Effector memory CD4-positive, alpha-beta T cell (primary cell): ENCODE results near the gene PLXND1.
"Not testable (repeated sequence)": the region's sequence is repeated elsewhere in the genome, so short reads cannot be mapped to it uniquely, and the experiment has no call there.

Experiments
- DNase-seq, 3 donors: peaks; one replicate each; pipeline ENCODE4 v3.0.0-alpha.2; 2020
- H3K27ac ChIP-seq: 2 replicates; pipeline ENCODE4 v1.7.0; 2013; ENCODE audit warnings: mild to moderate bottlenecking, low read length, moderate library complexity; ENCODE audit not compliant: insufficient read depth, poor library complexity, severe bottlenecking
- H3K27me3 ChIP-seq: replicated peaks from 2 replicates; pipeline ENCODE4 v1.7.0; 2013; ENCODE audit warnings: mild to moderate bottlenecking, low read length; ENCODE audit not compliant: insufficient read depth, control insufficient read depth, poor library complexity, severe bottlenecking
- H3K36me3 ChIP-seq: 2 replicates; pipeline ENCODE4 v1.7.0; 2013; ENCODE audit warnings: mild to moderate bottlenecking, low read length, moderate library complexity; ENCODE audit not compliant: control insufficient read depth, insufficient read depth
- H3K4me1 ChIP-seq: 2 replicates; pipeline ENCODE4 v1.7.0; 2013; ENCODE audit warnings: low read length, mild to moderate bottlenecking; ENCODE audit not compliant: control insufficient read depth, insufficient read depth, poor library complexity, severe bottlenecking
- H3K4me3 ChIP-seq: 2 replicates; pipeline ENCODE4 v1.7.0; 2013; ENCODE audit warnings: low read length, low read depth, mild to moderate bottlenecking; ENCODE audit not compliant: insufficient read depth, poor library complexity, severe bottlenecking
- H3K9me3 ChIP-seq: 2 replicates; pipeline ENCODE4 v1.7.0; 2013; ENCODE audit warnings: mild to moderate bottlenecking, low read length, moderate library complexity; ENCODE audit not compliant: control insufficient read depth

PLXND1 gene

GRCh38 chr3:129524081-129524480 is 82.4 kb downstream of the PLXND1 start:
- no peak for DNase-seq
- Histone ChIP-seq H3K27me3 (no peaks in the 10 kb centered on the region), H3K4me1 (no peaks in the 10 kb centered on the region), H3K27ac (no peak overlapping the region), H3K4me3 (no peak overlapping the region), H3K36me3 (no peaks in the 10 kb centered on the region), H3K9me3 (no peaks in the 10 kb centered on the region)

GRCh38 chr3:129522953-129523352 is 83.5 kb downstream of the PLXND1 start:
- no peak for DNase-seq
- Histone ChIP-seq H3K36me3 (no peaks in the 10 kb centered on the region), H3K27me3 (no peaks in the 10 kb centered on the region), H3K4me1 (no peaks in the 10 kb centered on the region), H3K27ac (no peak overlapping the region), H3K9me3 (no peaks in the 10 kb centered on the region), H3K4me3 (no peak overlapping the region)

GRCh38 chr3:129521611-129522010 is 84.9 kb downstream of the PLXND1 start:
- Histone ChIP-seq H3K36me3 (no peaks in the 10 kb centered on the region), H3K27me3 (no peaks in the 10 kb centered on the region), H3K27ac (no peak overlapping the region), H3K4me3 (no peak overlapping the region), H3K4me1 (no peaks in the 10 kb centered on the region), H3K9me3 (no peaks in the 10 kb centered on the region)
- DNase-seq, result no peak

GRCh38 chr3:129520960-129521359 is 85.5 kb downstream of the PLXND1 start:
- Histone ChIP-seq H3K4me1 (no peaks in the 10 kb centered on the region), H3K27me3 (no peaks in the 10 kb centered on the region), H3K9me3 (no peaks in the 10 kb centered on the region), H3K27ac (no peak overlapping the region), H3K4me3 (no peak overlapping the region), H3K36me3 (no peaks in the 10 kb centered on the region)
- DNase-seq, result no peak

GRCh38 chr3:129519896-129520715 is 86.4 kb downstream of the PLXND1 start:
- no peaks in the 10 kb centered on the region for H3K36me3 ChIP-seq
- no peak overlapping the region for H3K27ac ChIP-seq
- H3K4me1 ChIP-seq, result no peaks in the 10 kb centered on the region
- H3K27me3 ChIP-seq, result no peaks in the 10 kb centered on the region
- H3K9me3 ChIP-seq, result no peaks in the 10 kb centered on the region
- DNase-seq, result no peak
- no peak overlapping the region for H3K4me3 ChIP-seq

GRCh38 chr3:129519449-129519848 is 87.0 kb downstream of the PLXND1 start:
- DNase-seq, result no peak
- H3K4me3 ChIP-seq, result no peak overlapping the region
- H3K27ac ChIP-seq, result no peak overlapping the region
- no peaks in the 10 kb centered on the region for H3K36me3 ChIP-seq
- no peaks in the 10 kb centered on the region for H3K27me3 ChIP-seq
- no peaks in the 10 kb centered on the region for H3K4me1 ChIP-seq
- no peaks in the 10 kb centered on the region for H3K9me3 ChIP-seq

GRCh38 chr3:129518581-129518980 is 87.9 kb downstream of the PLXND1 start:
- Histone ChIP-seq H3K4me1 (no peaks in the 10 kb centered on the region), H3K27ac (no peak overlapping the region), H3K27me3 (no peaks in the 10 kb centered on the region), H3K36me3 (no peaks in the 10 kb centered on the region), H3K9me3 (no peaks in the 10 kb centered on the region), H3K4me3 (no peak overlapping the region)
- DNase-seq, result no peak

GRCh38 chr3:129518038-129518561 is 88.4 kb downstream of the PLXND1 start:
- no peaks in the 10 kb centered on the region for H3K27me3 ChIP-seq
- H3K4me1 ChIP-seq, result no peaks in the 10 kb centered on the region
- no peak overlapping the region for H3K27ac ChIP-seq
- no peaks in the 10 kb centered on the region for H3K36me3 ChIP-seq
- H3K4me3 ChIP-seq, result no peak overlapping the region
- DNase-seq, result no peak
- H3K9me3 ChIP-seq, result no peaks in the 10 kb centered on the region

- Histone ChIP-seq H3K9me3 (no peaks in the 10 kb centered on the region), H3K4me3 (no peak overlapping the region), H3K4me1 (no peaks in the 10 kb centered on the region), H3K27ac (no peak overlapping the region), H3K27me3 (no peaks in the 10 kb centered on the region), H3K36me3 (no peaks in the 10 kb centered on the region)
- no peak for DNase-seq
Measured at GRCh38 chr3:129517516-129517915, 89.0 kb downstream of the PLXND1 start.

GRCh38 chr3:129515821-129516432 is 90.5 kb downstream of the PLXND1 start:
- H3K9me3 ChIP-seq, H3K36me3 ChIP-seq, DNase-seq, H3K4me3 ChIP-seq, H3K27me3 ChIP-seq, H3K4me1 ChIP-seq, H3K27ac ChIP-seq: not testable (repeated sequence)
